Osteoblast (primary cell): ENCODE measurements around the gene MIPOL1. TPM values are rescaled to one million over a fixed set of nuclear protein-coding genes. Genes with fewer than 3 reads are reported as not detected.
"Not testable (repeated sequence)": the region's sequence is repeated elsewhere in the genome, so short reads cannot be mapped to it uniquely, and the experiment has no call there.

Experiments
- DNase-seq: peaks from one replicate; pipeline ENCODE4 v3.0.0; 2011; ENCODE audit warnings: low spot score, mixed read lengths; ENCODE audit not compliant: insufficient read length; ENCODE audit errors: missing footprints
- H2AFZ ChIP-seq: 2 replicates; pipeline ENCODE4 v1.6.0; 2011; ENCODE audit warnings: mild to moderate bottlenecking, low read length
- H3K27ac ChIP-seq: 2 replicates; pipeline ENCODE4 v1.5.1; 2011; ENCODE audit warnings: mild to moderate bottlenecking, low read depth, low read length, moderate library complexity
- H3K27me3 ChIP-seq: 2 replicates; pipeline ENCODE4 v1.6.0; 2012; ENCODE audit warnings: mild to moderate bottlenecking, control low read depth, inconsistent platforms, low read length, moderate library complexity; ENCODE audit not compliant: insufficient read depth
- H3K36me3 ChIP-seq: 2 replicates; pipeline ENCODE4 v1.5.1; 2011; ENCODE audit warnings: mild to moderate bottlenecking, low read length, control low read depth, moderate library complexity; ENCODE audit not compliant: insufficient read depth
- H3K4me1 ChIP-seq: 2 replicates; pipeline ENCODE4 v1.5.1; 2011; ENCODE audit warnings: mild to moderate bottlenecking, low read length, control low read depth, moderate library complexity; ENCODE audit not compliant: insufficient read depth
- H3K4me2 ChIP-seq: 2 replicates; pipeline ENCODE4 v1.6.0; 2011; ENCODE audit warnings: mild to moderate bottlenecking, low read length; ENCODE audit not compliant: insufficient read depth
- H3K4me3 ChIP-seq: fragments of 200-600 bp; sonication (generic); 3 replicates; pipeline ENCODE4 v1.5.1; 2012; ENCODE audit warnings: mild to moderate bottlenecking, low read length, inconsistent platforms; ENCODE audit not compliant: insufficient read depth
- H3K79me2 ChIP-seq: 2 replicates; pipeline ENCODE4 v1.6.0; 2012; ENCODE audit warnings: mild to moderate bottlenecking, low read length, control low read depth, inconsistent platforms; ENCODE audit not compliant: insufficient read depth
- H3K9me3 ChIP-seq: 2 replicates; pipeline ENCODE4 v1.5.1; 2011; ENCODE audit warnings: low read depth, low read length, control low read depth
- H4K20me1 ChIP-seq: 2 replicates; pipeline ENCODE4 v1.6.0; 2012; ENCODE audit warnings: mild to moderate bottlenecking, low read length, control low read depth; ENCODE audit not compliant: insufficient read depth
- total RNA-seq: library from RNA; depleted of rRNA; stranded (reverse); fragments of >200 nt; gene quantifications from 2 replicates; pipeline ENCODE4 v1.2.3, GENCODE V29; 2012
- TF ChIP-seq, protein P1 (sequence below): IDR thresholded peaks from 2 replicates; pipeline ENCODE4 v1.5.1; 2011; ENCODE audit warnings: mild to moderate bottlenecking, low read depth, low read length, moderate library complexity; ENCODE audit errors: extremely low read depth

Gene MIPOL1
- total RNA-seq, 1 donor = 9.0 TPM

GRCh38 chr14:37213016-37213415 lies 15.3 kb downstream of the MIPOL1 start:
- H3K36me3 ChIP-seq = no peaks in the 10 kb centered on the region
- TF ChIP-seq, protein P1, sequence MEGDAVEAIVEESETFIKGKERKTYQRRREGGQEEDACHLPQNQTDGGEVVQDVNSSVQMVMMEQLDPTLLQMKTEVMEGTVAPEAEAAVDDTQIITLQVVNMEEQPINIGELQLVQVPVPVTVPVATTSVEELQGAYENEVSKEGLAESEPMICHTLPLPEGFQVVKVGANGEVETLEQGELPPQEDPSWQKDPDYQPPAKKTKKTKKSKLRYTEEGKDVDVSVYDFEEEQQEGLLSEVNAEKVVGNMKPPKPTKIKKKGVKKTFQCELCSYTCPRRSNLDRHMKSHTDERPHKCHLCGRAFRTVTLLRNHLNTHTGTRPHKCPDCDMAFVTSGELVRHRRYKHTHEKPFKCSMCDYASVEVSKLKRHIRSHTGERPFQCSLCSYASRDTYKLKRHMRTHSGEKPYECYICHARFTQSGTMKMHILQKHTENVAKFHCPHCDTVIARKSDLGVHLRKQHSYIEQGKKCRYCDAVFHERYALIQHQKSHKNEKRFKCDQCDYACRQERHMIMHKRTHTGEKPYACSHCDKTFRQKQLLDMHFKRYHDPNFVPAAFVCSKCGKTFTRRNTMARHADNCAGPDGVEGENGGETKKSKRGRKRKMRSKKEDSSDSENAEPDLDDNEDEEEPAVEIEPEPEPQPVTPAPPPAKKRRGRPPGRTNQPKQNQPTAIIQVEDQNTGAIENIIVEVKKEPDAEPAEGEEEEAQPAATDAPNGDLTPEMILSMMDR = no peak
- H3K4me1 ChIP-seq = no peaks in the 10 kb centered on the region
- H3K4me3 ChIP-seq = no peak overlapping the region
- no peak overlapping the region for H3K27ac ChIP-seq
- no peaks in the 10 kb centered on the region for H3K9me3 ChIP-seq
- H3K27me3 ChIP-seq = no peaks in the 10 kb centered on the region
- no peak for DNase-seq
- H4K20me1 ChIP-seq = no peaks in the 10 kb centered on the region
- H2AFZ ChIP-seq = no peak overlapping the region
- H3K4me2 ChIP-seq = no peak overlapping the region
- H3K79me2 ChIP-seq = no peaks in the 10 kb centered on the region

DNA sequence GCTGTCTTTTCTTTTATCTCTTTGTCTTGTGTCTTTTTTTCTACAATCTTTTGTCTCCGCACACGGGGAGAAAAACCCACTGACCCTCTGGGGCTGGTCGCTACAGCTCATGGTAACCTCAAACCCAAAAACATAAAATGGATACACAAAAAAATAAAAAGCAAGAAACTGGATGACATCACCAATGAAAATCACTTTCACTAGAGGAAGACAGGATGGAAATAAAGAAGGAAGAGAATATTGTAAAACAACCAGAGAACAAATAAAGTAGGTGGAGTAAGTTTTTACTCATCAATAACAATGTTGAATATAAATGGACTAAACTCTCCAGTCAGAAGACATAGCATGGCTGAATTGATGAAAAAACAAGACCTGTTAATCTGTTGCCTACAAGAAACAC lies 17.6 kb downstream of the MIPOL1 start:
- Histone ChIP-seq H3K36me3 (no peaks in the 10 kb centered on the region), H4K20me1 (no peaks in the 10 kb centered on the region), H2AFZ (no peak overlapping the region), H3K27ac (no peak overlapping the region), H3K4me3 (no peak overlapping the region), H3K79me2 (no peaks in the 10 kb centered on the region), H3K4me2 (no peak overlapping the region), H3K27me3 (no peaks in the 10 kb centered on the region), H3K9me3 (no peaks in the 10 kb centered on the region), H3K4me1 (no peaks in the 10 kb centered on the region)
- DNase-seq = no peak
- TF ChIP-seq, protein P1 = no peak

DNA sequence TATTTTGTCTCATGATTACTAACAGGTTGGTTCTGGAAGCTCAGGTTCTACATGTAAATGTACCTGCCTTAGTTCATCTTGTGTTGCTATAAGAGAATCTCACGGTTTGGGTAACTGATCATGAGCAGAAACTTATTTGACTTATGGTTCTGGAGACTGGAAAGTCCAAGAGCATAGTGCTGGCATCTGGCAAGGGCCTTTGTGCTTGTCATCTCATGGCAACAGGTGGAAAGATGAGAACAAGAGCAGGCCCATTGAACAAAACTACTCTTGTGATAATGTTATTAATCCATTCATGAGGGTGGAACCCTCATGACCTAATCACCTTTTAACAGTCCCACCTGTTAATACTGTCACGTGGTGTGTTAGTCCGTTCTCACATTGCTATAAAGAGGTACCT lies 23.3 kb downstream of the MIPOL1 start:
- H2AFZ ChIP-seq = no peak overlapping the region
- H3K36me3 ChIP-seq = no peaks in the 10 kb centered on the region
- H3K4me1 ChIP-seq = no peaks in the 10 kb centered on the region
- no peak for DNase-seq
- H3K4me2 ChIP-seq = no peak overlapping the region
- TF ChIP-seq, protein P1 = no peak
- H3K9me3 ChIP-seq = no peaks in the 10 kb centered on the region
- no peaks in the 10 kb centered on the region for H4K20me1 ChIP-seq
- H3K4me3 ChIP-seq = no peak overlapping the region
- H3K27ac ChIP-seq = no peak overlapping the region
- no peaks in the 10 kb centered on the region for H3K27me3 ChIP-seq
- H3K79me2 ChIP-seq = no peaks in the 10 kb centered on the region

DNA sequence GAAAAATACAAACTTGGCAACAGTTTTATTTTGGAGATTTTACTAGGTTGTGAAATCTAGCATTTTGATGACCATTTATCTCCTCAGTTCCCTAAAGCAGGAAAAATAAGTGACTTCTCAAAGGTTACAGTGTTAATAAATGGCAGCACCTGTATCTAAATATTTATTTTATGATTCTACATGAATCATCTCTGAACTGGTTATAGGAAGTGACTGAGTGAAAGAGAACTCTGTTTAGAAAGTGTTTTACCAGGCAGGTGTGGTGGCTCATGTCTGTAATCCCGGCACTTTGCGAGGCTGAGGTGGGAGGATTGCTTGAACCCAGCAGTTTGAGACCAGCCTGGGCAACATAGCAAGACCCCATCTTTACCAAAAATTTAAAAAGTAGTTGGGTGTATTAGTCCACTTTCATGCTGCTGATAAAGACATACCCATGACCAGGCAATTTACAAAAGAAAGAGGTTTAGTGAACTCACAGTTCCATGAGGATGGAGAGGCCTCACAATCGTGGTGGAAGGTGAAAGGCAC lies 26.3 kb downstream of the MIPOL1 start:
- no peaks in the 10 kb centered on the region for H3K79me2 ChIP-seq
- no peak overlapping the region for H3K4me3 ChIP-seq
- H3K27ac ChIP-seq = no peak overlapping the region
- TF ChIP-seq, protein P1 = no peak
- H4K20me1 ChIP-seq = no peaks in the 10 kb centered on the region
- H3K9me3 ChIP-seq = no peaks in the 10 kb centered on the region
- DNase-seq = no peak
- no peak overlapping the region for H3K4me2 ChIP-seq
- no peaks in the 10 kb centered on the region for H3K4me1 ChIP-seq
- no peaks in the 10 kb centered on the region for H3K36me3 ChIP-seq
- H3K27me3 ChIP-seq = no peaks in the 10 kb centered on the region
- H2AFZ ChIP-seq = no peak overlapping the region

GRCh38 chr14:37225668-37226067 lies 27.9 kb downstream of the MIPOL1 start:
- not testable (repeated sequence) for H3K4me1 ChIP-seq, H2AFZ ChIP-seq, H3K27me3 ChIP-seq, DNase-seq, H3K4me2 ChIP-seq, H4K20me1 ChIP-seq, H3K79me2 ChIP-seq, H3K27ac ChIP-seq, H3K4me3 ChIP-seq, H3K9me3 ChIP-seq, H3K36me3 ChIP-seq
